Activated CD4-positive, alpha-beta T cell treated with anti-CD3 and anti-CD28 coated beads for 1 hour (primary cell): ENCODE data around the gene LIPC.

ENCODE experiments used
- DNase-seq: peaks from one replicate; pipeline ENCODE4 v3.0.0-alpha.2; 2020

The LIPC gene

DNA sequence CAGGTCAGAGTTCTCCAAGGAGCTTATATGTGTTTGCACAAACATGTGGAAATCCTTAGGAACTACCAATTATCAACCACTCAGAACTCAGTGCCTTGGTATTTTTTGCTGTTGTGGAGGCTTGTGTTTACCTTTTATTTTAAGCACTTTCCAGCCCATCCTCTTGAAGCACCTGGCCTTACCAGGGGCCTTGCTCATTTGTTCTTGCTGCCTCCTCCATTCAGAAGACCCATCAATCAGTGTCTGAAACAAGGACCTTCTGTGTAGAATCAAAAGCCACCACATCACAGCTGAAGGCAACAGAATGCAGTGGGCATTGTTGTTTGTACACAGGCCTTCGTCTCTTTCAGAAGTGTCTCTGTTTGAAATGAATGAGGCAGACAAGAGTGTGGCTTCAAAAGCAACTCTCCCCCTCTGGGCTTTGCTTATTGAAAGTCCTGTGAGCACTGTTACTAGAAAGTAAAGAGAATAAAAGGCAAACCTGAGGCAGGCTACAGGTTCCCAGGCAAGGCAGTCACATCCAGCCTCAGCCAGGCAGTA, 24.5 kb upstream of the LIPC start:
- DNase-seq = no peak

DNA sequence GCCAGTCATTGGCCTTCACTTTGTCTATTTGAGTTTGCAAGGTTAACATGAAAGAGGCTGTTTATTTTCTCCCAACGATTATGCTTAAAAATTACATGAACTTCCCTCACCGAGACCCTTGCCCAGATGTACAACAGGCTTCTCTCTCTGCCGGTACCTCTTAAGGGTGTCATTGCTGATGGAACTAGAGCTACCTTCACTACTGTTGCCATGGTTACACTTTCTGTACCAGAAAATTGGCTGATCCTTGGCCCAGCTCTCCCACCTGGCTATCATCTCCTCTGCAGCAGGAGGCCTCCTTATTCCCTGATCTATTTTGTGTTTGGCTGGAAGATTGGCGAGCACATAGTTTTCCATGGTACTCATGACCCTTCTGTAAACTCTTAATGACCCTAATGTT, 24.0 kb upstream of the LIPC start:
- no peak for DNase-seq

DNA sequence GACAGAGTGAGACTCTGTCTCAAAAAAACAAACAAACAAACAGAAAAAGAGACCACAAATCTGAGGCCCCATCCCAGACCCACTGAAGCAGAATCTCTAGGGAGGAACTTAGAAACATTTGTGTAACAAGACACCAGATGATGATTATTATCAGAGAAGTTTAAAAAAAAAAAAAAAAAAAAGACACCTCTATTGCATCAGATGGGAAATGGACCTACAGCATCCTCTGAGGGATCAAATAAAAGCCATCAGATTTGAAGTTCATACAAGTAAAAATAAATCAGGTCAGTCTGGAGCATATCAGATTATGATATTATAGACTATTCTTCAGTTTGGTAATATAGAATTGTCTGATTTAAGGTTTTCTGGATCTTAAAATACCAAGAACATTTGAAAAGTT, 21.9 kb upstream of the LIPC start:
- no peak for DNase-seq

GRCh38 chr15:58410353-58410752, 21.4 kb upstream of the LIPC start:
- peak; percentile 21 for DNase-seq

GRCh38 chr15:58413253-58413652, 18.5 kb upstream of the LIPC start:
- DNase-seq = no peak

DNA sequence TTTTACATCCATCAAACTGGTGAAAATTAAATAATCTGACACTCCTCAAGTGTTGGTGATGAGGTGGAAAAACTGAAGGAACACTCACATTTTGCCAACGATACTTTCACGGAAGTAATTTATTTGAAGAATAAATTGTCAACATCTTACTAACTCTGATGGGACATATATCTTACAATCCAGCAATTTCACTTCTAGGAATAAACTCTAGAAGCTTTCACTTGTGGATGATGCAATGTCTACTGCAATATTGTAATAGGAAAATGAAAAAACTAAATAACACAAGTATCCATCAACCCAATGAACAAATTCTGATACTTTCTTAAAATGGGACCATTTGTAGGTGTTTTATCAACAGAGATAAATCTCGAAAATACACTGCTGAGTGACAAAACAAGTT, 16.2 kb upstream of the LIPC start:
- DNase-seq = no peak

DNA sequence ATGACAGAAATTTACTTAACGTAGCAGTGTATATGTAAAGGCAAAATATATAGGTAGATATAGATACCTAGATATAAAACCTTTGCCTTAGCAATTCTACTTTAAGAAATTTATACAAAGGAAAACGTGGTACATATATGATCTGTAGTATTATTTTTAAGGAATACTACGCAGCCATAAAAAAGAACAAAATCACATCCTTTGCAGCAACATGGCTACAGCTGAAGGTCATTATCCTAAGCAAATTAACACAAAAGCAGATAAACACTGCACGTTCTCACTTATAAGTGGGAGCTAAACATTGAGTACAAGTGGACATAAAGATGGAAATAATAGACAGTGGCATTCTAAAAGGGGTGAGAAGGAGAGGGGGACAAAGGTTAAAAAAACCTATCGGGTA, 14.8 kb upstream of the LIPC start:
- DNase-seq = no peak

DNA sequence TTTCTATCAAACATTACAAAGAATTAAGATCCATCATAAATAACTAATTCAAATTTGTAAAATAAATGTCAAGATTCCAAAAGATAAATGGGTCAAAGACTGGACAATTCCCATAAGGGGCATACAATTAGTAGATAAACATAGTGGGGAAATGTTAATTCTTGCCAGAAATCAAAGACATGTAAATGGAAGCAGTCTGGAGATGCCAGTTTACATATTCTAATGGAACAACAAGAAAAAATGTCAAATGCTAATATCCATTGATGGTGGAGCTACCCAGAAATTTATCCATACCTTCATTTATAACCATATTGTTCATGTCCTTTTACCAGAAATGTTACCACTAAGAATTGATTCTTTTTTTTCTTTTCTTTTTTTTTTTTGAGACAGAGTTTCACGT, 13.7 kb upstream of the LIPC start:
- no peak for DNase-seq

GRCh38 chr15:58419803-58420524, 11.8 kb upstream of the LIPC start:
- no peak for DNase-seq

DNA sequence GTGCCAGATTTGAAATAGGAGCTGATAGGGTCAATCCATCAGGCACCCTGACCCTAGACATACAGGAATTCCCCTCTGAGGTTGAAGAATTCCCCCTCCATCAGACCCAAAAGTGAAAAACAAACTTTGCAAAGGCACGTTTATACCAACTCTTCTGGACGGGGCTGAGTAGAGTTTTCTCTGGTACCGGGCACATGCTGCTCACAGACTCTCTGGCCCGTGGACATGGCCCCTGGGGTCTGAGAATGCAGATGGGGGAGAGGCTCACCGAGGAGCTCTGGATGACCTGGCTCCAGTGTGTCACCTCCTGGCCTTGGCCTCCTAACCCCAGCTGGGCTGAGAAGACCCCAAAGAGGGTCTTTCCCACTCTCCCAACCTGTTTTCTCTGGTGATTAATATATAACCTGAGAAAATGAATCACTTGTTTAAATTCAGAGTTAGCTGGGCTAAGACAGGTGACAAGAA, 11.2 kb upstream of the LIPC start:
- no peak for DNase-seq

DNA sequence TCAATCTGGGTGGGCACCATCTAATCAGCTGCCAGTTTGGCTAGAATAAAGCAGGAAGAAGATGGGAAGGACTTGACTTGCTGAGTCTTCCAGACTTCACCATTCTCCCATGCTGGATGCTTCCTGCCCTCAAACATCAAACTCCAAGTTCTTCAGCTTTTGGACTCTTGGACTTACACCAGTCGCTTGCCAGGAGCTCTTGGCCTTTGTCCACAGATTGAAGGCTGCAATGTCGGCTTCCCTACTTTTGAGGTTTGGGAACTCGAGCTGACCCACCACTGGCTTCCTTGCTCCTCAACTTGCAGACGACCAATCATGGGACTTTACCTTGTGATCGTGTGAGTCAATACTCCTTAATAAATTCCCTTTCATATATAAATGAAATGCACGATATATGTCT, 8.6 kb upstream of the LIPC start:
- DNase-seq = no peak

DNA sequence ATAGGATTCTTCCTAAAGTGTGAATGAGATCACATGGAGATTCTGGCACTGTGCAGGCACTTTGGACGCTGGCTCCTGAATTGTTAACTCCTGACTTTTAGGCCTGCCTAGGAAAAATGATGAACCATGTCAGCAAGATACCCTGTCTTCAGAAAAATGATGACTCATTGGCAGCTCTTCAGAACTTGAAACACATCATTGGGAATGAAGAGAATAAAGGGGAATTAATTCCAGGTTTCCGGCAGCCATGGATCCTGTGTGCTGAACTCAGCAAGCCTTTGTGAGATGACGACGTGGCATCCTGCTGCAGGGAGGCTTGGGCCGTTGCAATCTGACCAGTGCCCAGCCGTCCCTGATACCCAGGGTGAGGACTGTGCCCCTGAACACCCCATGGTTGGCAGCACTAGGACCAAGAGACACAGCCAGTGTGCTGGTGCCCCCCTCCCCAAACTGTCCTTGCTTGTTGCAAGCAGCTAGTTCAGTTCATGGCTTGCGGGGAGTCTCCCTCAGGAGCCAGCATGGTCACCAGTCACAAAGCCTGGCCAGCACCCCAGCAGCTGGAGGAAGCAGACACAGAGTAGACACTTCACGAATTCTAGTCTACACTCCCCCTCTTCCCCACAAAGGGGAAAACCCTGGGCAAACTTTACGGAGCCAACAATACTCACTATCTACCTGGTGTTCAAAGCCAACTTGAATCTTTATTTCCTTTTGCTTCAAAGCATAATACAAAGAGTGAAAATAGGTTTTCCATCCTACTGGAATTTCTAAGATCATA, 7.8 kb upstream of the LIPC start:
- DNase-seq = no peak

DNA sequence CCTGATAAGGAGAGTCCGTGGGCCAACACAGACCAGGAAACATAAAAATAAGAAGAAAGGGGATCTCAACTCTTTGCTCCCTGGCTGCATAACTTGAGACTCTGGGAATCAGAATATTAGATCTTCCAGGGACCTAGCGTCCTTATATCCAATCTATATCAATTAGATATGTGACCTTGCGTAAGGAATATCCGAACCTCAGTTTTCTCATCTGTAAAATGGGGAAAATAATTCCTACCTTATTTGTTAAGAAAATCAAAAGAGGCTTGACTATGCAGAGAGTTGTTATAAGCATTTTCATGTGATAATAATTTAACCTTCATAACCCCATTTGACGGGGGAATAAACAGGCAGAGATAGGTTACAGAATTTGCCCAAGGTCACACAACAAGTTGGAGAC, 7.1 kb upstream of the LIPC start:
- no peak for DNase-seq

GRCh38 chr15:58425185-58425584, 6.6 kb upstream of the LIPC start:
- DNase-seq = no peak

DNA sequence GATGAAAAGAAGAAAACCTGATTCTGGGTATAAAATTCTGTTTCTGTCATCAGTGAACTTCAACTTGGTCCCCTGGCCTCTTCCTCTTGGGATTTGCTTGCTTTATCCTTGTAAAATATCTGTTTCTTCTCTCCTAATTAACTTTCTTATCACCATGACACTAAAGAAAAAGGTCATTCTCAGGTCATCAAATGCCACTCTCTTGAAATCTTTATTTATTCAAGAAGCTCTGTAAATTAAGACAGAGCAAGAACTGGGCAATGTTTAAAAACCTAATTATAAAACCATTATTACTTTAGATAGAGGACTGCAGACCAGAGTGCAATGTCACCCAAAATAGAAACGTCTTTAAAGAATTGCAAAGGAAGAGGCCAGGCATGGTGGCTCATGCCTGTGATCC, 6.0 kb upstream of the LIPC start:
- DNase-seq = no peak

GRCh38 chr15:58426501-58426900, 5.3 kb upstream of the LIPC start:
- no peak for DNase-seq

DNA sequence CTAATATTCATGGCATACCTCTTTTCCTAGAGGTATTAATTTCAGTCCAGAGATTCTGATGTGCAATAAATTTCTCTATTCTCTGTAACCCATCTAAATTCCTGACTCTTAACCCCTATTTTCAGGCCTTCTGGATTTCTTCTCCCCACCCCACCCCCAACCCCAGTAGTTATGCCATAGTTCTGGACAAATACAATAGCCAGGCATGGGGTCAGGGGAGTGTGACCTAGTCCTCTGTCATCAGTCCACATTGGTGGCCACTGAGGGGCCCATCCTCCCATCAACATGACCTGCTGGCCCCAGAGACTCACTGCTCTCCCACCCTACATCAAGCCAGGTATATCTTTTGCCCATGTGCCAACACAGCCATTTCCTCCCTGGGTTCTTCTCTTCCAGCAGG, 3.8 kb upstream of the LIPC start:
- no peak for DNase-seq

GRCh38 chr15:58430224-58430787, 1.5 kb upstream of the LIPC start:
- DNase-seq = no peak

- no peak for DNase-seq
These were observed 610 bp downstream of the LIPC start for GRCh38 chr15:58432401-58432800.

DNA sequence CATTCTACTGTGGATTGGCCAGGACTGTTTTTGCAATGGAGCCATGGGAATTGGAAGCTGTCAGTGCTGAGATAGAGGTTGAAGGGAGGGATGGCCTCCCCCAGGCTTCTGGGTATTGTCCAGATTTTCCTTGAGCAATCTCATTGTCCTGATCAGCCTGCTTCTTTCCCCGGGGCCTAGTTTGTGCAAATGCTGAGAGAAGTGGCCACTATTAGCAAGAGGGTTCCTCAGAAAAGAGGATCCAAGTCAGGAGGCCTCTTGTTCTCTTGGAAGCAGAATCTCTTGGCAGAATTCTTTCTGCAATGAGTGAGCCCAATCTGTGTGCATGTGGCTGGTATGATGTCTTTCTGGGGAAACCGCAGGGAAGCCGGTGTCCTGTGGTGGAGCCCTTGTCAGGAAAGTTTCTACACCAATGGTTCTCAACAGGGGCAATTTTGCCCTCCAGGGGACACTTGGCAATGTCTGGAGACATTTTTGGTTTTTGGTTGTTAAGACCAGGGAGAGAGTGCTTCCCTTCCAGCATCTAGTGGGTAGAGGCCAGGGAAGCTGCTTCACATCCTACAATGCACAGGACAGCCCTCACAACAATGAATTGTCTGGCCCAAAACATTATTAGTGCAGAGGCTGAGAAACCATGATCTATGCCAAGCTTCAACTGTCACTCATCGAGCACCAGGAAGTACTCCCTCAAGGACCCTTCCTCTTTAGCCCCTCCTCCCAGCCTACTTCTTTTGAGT, 2.0 kb downstream of the LIPC start:
- DNase-seq = no peak

DNA sequence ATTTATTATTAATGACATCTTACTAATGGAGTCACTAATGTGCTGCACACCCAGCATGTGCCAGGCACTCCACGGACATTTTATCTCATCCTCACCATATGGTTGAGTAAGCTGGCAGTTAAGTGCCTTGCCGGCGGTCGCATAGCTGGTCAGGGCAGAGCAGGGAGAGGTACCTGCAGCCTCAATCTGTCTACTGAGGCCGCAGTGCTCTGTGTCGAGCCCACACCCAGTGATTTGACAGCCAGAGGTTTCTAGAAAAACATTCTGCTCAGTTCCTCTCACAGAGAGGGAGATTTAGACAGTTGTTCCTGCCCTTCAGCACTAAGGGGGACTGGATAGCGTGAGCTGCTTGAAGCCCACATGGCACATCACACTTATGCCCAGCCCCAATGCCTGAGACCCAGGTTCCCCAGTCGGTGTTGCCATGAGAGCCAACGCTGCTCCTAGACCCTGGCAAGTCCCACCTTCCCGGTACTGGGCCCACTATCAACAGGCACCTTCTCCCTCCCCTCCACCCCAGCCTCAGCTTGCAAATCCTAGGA, 2.6 kb downstream of the LIPC start:
- DNase-seq = no peak

DNA sequence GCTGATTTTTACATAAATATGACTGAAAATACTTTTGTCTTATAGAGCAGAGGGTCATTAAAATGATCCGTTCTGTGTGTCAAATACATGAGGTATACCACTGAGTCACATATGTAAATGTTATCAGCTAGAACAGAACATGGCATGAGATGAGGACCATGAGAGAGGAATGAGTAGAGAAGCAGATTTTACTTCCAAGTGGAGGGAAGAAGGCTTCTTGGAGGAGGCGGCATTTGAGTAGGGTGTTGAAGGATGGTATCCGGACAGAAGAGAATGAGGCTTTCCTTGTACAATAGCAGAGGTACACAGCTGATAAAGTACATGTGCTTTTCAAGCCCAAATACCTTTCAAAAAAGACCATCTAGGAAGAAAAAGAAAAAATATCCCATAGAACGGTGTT, 4.8 kb downstream of the LIPC start:
- no peak for DNase-seq

DNA sequence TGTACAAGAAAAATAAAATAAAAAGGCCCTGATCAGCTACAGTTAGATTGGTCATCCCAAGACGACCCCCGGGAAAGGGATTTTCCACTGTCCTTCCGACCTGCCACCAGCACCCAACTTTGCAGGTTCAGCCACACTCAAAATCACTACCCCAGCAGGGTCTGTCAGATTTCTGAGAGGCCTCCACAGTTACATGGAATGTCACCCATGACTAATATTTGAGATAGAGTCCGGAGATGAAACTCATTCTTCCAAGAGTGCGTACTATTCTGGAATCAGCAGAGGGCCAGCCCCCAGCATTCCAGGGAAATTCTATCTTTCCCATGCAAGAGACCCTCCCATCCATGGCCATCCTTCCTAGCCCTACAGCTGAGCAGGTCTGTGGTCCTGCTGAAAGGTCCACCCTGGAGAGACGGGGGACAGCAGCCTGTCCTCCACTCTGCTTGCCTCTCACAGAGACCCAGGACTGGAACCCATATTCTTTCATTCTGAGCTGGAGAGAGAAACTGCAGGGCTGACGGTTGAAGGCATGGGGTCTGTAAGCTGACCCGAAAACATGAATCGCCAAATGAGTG, 5.8 kb downstream of the LIPC start:
- no peak for DNase-seq
